HUDEP-2 (cell line): ENCODE measurements around the gene TRIP13.

Experiments used
- DNase-seq, 76 experiments: peaks; one replicate each; lab custom pipeline; 2025; ENCODE audit not compliant: unreplicated experiment in 76 of 76; lab: John Stamatoyannopoulos, UW

Gene TRIP13

DNA sequence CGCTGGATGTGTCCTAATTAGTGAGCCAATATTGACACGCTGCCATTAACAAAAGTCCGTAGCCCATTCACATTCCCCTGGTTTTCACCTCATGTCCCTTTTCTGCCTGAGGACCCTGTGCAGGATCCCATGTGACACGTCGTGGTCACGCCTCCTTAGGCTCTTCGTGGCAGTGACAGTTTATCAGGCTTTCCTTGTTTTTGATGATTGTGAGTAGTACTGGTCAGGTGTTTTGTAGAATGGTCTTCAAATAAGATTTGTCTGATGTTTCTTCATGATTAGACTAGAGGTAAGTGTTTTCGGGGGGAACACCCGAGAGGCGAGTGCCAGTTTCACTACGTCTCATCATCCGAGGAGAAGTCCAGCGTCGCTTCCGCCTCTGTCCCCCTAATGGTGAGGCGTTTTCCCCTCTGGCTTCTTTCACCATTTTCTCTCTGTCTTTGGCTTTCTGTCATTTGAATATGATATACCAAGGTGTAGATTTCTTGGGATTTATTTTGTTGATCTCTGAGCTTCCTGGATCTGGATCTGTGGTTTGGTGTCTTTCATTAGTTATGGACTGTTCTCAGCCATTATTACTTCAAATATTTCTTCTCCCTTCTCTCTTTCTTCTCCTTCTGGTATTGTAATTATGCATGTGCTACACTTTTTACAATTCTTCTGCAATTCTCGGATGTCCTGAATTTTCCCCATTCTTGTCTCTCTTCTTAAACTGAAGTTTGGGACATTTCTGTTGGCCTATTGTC, 57.3 kb downstream of the TRIP13 start:
- no peak for DNase-seq

DNA sequence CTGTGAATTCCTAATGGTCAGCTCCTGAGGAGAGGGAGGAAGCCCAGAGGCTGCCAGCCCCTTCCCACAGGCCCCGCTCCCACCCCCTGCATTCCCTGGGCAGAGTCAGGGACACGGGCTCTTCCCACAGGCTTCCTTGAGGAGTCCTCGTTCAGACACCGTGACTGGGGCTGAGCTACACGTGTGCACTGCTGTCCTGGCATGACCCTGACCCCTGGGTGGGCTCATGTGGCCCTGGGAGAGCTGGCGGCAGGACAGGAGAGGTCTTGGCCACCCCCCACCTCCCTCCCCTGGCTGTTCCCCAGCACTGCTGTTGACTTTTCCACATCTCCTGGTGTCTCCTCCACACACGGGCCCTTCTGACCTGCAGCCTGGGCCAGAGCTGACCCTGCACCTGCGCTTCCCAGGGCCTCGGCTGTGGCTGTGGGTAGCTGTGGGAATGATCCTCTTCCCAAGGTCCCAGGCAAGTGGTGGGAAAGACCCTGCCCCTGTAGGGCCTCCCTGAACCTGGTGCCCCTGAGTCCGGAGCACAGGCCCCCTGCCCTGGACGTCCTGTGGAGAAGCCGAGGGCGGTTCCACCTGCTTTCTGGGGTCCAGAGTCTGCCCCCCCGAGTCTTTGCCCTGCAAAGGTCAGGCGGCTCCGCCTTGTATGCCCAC, 59.4 kb downstream of the TRIP13 start:
- DNase-seq = no peak

DNA sequence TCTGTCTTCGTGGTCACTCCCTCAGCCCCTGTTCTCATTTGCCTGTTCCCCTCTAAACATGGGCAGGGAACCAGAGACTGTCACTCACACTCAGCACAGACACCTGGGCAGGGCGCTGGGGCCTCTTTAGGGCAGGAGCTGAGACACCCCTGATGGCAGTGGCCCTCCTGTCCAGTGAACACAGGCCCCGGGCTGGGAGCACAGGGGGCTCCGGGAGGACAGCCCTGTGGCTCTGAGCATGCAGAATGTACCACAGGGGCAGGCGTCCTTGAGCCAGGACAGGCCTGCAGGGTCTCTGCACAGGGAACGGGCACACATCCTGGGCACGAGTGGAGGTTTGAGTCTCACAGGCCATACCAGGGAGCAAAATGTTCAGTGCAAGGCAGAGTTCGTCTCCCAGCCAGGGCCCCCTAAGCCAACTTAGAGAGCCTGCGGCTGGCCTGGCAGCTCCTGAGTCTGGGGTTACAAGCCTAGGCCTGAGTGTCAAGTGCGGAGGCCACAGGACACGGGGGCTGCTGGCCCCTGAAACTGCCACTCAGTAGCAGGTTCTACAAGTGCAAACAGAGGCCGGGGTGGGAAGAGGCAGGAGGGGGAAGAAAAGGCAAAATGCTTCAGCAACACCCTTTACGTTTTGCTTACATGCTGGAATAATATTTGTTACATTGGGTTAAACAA, 60.0 kb downstream of the TRIP13 start:
- DNase-seq = no peak

DNA sequence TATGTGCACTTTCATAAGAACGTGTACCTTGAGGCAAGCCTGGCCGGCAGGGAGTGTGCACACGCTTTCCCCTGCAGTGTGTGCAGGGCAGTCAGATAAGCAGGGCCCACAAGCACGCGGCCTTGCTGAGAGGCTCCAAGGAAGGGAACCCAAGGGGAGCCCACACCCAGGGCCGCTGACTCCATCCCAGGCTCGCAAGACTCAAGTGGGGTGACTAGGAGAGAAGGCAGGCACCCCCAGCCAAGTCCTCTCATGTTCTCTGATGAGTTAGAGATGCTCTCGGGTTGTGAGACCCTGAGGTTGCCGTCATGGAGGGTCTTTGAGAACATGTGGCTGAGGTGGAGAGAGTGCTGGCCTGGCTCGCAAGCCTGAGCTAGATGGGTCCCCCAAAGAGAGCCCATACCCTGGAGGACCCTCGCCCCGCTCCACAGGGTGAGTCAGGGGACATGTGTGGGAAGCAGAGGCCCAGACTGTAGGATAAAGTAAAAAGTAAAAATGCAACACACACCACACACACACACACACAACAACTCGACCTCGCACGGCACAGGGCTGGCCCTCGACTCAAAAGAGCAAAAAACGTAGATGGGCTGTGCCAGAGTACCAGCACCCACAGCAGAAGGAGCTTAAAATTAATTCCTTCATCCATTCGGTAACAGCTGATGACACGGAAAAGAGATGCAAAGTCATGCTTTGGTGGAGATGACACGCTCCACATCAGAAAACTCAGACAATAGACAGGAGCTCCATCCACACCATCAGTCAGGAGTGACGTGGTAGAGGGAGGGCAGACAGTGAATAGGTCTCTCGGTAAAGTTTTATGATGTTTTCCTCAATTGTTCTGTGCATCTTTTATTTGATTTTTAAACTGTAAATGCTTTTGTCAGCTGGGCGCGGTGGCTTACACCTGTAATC, 61.1 kb downstream of the TRIP13 start:
- DNase-seq = no peak

DNA sequence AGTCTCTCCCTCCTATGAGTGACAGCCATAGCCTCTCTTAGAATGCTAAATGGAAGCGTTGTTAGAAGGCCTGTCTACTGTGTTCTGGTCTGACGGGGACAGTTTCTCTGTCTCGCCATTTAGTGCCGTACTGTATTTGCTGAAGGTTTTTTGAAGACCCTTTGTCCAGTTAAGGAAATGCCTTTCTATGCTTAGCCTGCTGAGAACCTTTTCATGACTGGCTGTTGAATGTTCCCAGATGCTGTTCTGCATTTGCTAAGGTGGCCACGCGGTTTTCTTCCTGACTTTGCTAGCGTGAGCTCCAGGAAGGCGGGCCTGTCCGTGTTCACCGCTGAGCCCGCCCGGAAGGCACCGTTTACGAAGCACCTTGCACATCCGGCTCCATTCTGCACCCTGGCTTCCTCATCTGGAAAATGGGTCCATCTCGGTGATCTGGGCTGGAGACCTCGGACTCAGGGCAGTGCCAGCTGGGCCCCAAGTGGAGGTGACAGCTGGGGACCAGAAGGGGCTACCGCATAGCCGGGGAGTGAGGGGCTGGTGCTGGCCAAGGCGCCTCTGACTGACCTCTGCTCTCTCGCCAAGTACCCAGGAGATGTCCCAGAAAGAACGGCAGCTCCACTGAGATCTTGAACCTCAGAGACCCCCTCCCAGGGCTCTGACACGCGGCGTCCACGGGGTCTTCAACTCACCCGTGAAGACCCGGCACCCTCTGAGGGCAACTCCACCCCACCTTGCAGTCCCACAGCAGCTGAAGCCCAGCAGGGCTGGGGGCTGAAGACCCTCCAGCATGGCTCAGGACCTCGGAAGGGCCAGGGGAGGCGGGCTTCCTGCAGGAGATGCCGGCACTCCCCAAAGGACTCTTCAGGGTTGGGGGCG, 63.4 kb downstream of the TRIP13 start:
- DNase-seq = no peak

DNA sequence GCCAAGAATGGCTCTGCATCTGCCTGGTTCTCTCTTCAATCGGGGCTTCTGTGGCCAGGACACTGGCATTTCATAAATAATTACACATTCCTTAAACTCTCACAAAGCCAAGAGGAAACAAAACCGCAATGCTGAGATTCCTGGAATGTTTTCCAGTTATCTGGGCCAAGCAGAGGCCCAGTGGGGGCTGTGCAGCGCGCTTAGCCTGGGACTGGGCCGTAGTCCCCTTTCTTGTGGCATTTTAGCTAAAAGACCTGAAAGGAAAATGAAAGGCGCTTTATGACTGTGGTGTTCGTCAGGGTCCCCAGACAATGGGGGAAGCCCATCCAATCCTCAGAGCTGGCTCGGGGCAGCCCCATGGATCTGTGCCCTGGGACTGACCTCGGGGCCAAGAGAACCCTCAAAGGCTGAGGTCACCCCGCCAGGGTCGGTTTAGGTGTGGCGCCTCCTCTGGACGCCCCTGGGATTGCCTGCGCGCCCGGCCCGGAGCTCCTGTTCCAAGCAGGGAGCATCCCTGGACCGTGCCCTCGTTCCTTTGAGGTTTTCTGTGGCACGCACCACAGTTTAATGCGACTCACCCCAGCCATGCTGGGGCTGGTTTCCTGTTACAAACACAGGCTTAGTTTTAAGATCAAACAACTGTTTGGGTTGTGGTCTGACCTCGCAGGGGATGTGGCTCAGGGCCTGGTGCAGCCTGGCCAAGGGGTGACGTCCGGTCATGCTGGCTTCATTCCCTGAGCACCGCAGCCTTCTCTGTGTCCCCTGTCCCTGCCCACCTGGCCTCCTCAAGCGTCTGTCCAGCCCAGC, 64.5 kb downstream of the TRIP13 start:
- DNase-seq = no peak

DNA sequence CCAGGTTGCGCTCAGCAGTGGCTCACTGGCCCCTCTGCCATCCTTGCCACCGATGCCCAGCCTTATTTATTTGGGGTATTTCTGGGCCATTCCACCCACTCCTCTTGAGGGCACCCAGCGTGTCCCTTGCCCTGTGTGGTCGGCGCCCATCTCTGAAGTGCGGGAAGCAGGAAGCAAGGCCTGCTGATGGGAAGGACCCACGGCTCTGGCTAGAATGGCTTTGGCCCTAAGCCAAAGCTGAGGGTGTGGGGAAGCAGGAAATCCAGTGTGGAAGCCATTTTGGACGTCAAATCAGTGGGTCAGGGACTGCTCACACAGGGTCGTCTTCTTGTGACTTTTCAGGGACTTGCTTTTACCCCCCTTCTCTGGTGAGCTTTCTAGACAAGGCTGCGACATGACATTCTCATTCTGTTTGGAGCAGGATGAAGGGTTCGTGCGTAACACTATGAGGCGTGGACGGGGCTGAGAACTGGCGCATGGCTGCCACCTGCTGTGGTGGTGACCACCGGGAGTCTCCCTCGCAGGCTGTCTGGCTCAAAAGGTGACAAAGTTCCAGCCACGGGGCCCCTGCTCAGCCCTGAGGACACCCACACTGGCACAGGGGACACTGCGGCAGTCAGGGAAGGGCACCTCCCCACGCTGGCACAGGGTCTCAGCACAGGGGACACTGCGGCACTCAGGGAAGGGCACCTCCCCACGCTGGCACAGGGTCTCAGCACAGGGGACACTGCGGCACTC, 65.2 kb downstream of the TRIP13 start:
- DNase-seq = no peak

DNA sequence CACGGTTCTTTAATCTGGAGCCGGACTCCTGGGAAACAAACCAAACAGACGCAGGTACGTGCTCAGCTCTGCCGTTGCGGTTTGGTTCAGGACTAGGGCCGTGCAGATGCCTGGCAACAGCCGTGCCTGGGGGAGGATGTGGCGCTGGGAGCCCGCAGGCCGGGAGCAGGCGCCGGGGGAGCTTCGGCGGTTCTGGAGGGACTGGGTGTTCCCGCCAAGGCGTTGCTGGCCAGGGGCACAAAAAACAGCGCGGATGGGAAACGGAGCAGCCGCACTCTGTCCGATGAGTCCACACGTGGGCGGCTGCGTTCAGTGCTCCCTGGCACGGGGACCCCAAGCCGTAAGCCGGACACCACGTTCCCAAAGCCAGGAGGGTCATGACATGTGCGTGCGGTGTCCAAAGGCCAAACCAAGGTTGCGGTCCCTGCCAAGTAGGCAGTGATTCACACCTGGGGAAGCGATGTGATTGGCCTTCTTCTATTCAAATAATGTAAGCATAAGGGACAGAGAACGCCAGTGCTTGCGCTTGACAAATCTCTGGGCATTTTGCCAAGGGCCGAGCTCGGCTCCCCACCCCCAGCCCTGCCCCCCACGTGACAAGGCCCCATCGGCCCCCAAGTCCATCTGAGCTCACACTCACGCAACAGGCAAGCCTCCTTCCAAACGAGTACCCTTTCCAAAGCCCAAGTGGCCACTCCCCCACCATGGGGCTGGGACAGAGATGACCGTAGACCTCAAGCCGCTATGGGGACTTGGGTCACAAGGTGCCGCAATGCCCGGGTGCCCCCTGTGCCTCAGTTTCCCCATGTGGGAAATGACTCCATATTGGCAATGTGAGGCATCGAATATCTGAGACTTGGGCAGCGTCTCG, 66.3 kb downstream of the TRIP13 start:
- DNase-seq = peak in 1 of 76 experiments; percentile 27

DNA sequence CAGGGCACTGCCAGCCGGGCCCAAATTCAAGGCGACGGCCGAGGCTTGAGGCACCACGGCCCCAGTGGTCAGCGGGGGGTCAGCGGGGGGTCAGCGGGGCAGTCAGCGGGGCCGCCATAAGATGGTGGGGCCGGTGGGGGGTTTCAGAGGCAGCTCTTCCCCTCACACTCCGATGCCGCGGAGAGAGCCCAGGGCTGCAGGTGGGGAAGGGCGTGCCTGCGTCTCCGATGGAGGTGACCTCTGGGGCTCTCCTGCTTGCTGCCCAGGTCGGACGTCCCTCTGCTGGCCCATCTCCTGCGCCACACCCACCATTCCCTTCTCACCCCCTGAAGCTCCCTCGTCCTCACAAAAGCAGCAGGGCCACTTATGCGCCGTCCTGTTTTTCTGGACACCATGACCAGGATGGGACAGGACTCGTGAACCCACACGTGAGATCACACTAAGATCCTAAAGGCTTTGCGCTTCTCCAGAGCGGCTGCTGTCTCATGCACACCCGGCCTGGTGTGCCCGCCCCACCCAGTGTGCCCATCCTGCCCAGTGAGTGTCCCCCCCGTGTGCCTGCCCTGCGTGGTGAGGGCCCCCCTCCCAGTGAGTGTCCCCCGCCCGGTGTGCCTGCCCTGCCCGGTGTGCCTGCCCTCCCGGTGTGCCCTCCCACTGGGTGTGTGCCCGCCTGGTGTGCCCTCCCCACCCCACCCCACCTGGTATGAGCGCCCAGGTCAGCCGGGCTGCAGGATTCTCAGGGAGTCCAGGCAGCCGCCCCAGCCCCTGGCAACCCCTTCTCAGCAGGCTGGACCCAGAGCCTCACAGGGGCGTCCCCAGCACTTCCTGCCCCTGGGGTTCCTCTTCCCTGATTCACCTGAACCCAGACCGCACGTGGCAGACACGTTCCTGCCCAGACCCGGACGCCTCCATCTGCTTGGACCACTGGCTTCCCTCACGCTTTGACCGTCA, 67.2 kb downstream of the TRIP13 start:
- no peak for DNase-seq

DNA sequence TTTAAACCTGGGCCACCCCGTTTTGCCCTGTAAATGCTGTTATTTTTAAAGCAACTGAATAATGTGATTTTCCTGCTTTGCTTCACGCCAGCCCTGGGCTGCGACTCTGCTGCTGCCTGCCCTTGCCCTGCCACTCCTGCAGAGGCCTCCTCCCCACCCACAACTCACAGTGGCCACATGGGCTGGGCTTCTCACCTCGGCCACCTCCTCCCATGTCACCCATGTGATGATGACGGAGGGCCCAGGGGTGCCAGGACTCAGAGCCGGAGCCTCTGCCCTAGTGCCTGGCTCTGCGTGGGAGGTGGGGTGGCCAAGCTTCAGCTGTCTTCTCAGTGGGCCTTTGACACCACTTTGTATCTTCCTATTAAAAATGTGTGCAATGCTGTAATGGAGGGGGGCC, 67.9 kb downstream of the TRIP13 start:
- DNase-seq = no peak

DNA sequence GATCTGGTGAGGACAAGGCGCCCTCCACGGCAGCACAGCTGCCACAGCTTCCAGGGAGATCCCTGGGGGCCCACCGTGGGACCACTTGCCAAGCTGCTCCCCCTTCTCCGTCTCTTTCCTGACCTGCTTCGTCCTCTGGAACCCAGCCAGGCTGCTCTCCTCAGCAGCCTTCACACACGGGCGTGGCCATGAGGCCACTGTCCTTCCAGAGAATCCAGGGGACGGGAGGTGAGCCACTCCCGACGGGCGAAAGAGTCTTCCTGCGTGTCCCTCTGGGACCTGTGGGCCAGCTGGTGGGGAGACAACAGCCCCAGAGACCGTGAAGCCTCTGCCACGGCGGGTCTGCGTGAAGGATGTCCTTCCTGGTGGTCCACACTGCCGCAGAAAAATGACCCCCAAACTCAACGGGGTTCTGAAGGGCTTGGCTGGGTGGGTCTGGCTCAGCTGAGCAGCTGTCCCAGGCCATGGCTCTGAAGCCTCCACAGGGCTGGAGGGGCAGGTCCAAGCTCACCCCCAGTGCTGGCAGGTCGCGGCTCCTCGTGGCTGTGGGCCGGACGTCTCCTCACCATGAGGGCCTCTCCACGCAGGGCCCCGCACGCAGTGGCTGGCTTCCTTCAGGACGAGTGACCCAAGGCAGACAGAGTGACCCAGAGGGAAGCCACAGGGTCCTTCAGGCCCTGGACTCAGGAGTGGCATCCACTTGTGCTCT, 68.5 kb downstream of the TRIP13 start:
- no peak for DNase-seq

DNA sequence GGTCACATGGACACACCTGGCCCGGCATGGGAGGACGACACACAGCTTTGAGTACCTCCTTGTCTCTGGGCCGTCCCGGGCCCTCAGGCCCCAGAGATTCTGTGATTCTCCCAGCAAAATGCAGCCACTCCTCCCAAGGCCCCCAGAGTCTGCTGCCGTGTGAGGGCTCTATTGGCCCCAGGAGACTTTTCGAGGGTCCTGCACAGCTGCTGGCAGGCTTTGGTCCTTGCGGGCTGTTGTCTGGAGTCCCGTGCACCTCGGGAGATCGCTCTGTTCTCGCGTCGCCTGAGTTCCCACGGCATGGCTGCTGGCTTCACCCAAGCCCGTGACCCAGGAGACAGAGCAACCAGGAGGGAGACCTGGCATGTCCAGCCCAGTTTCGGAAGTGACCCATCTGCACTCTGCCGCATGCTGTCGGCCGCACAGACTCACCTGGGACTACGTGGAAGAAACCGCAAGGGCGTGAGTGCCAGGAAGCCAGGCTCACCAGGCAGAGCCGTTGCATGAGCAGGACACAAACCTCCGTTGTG, 69.1 kb downstream of the TRIP13 start:
- DNase-seq = no peak

DNA sequence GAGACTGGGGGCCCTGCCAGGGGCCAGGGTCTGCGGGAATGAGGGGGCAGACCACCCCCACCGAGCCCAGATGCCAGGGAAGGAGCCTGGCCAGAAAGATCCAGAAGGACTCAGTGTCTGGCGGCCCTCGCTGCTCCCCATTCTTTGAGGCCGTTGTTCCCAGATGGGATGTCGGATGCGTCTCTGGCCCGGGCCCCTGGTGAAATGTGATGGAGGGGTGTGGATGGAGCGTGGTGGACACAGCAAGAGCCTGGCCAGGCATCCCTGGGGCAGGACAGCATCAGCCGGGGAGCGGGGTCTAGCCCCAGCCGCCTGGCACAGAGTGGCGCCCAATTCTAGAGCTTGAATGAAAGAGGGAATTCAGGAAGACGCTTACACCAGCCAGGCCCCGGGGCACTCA, 69.7 kb downstream of the TRIP13 start:
- no peak for DNase-seq

DNA sequence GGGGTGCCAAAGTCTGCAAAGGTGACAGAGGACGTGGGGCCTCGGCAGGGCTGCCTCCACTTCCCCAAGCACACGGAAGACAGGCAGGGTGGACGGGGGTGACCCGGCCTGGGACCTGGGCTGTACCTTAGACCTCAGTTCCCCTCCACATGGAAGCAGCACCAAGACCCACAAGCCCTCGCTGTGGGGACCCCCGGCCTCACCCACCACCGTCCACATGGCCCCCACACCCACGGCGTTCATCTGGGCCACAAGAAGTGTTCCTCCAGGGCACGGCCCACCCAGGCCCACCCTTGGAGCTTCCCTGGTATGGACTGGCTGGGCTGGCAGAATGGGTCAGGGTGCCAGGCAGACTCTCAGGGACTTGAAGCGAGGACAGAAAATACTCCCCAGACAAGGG, 70.1 kb downstream of the TRIP13 start:
- no peak for DNase-seq

DNA sequence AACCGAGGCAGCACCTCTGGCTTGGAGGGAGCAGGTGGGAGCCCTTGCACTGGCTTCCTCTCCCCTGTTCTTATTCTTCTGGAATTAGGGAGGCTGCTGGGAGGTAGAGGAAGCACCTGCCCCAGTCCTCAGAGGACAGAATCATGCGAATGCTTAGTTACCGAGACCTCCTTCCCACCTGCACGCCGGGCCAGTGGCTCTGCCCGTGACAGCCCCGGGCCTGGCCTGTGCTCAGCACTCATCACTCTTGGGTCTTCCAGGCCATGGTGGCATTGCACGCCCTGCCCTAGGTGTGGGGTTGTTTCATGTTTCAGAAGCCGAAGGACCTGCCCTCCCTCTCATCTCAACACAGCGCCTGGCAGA, 70.6 kb downstream of the TRIP13 start:
- no peak for DNase-seq
